NCI-H524 (cell line): ENCODE results near the gene LDLR.
"Not testable (repeated sequence)": the region's sequence is repeated elsewhere in the genome, so short reads cannot be mapped to it uniquely, and the experiment has no call there.

Experiments
- DNase-seq, 2 experiments: peaks; one replicate each; lab custom pipeline; 2025; lab: John Stamatoyannopoulos, UW

LDLR gene

GRCh38 chr19:11073568-11073967 lies 15.7 kb upstream of the LDLR start:
- DNase-seq: no peak

DNA sequence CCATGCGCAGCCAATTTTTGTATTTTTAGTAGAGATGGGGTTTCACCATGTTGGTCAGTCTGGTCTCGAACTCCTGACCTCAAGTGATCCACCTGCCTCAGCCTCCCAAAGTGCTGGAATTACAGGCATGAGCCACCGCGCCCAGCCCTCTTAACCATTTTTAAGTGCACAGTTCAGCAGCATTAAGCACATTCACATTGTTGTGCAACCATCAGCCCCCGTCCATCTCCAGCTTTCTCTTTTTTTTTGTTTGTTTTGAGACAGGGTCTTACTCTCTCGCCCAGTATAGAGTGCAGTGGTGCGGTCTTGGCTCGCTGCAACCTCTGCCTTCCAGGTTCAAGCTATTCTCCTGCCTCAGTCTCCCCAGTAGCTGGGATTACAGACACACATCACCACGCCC lies 12.5 kb upstream of the LDLR start:
- not testable (repeated sequence) for DNase-seq

DNA sequence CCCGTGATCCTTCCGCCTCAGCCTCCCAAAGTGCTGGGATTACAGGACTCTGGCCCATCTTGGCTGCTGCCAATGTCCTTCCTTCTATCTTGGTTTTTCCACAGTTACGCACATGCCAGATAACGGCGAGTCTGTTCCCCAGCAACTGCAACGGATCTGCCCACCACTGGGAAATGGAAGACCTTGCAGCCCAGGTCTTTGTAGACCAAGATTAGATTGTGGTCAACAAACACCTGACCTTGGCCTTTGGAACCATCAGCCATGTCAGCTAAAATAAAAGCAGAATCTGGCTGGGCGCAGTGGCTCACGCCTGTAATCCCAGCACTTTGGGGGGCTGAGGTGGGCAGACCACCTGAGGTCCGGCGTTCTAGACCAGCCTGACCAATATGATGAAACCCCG lies 10.4 kb upstream of the LDLR start:
- no peak for DNase-seq

- no peak for DNase-seq
These were observed 9.3 kb upstream of the LDLR start for GRCh38 chr19:11079999-11080398.

GRCh38 chr19:11087870-11088505 lies 1.3 kb upstream of the LDLR start:
- no peak for DNase-seq

DNA sequence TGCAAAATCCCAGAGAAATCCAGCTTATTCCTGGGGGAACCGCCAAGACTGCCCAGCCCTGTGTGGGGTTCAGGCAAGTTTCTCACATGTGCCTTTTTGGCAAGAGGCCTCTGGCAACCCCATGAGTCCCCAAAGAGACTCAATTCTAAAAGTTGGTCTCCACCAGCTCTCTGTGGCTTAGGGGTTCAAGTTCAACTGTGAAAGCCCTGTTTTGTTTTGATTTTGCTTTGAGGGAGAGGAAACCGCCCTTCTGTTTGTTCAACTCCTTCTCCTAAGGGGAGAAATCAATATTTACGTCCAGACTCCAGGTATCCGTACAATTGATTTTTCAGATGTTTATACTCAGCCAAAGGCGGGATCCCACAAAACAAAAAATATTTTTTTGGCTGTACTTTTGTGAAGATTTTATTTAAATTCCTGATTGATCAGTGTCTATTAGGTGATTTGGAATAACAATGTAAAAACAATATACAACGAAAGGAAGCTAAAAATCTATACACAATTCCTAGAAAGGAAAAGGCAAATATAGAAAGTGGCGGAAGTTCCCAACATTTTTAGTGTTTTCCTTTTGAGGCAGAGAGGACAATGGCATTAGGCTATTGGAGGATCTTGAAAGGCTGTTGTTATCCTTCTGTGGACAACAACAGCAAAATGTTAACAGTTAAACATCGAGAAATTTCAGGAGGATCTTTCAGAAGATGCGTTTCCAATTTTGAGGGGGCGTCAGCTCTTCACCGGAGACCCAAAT lies 583 bp upstream of the LDLR start:
- no peak for DNase-seq

- not testable (repeated sequence) for DNase-seq
These were observed 676 bp downstream of the LDLR start for GRCh38 chr19:11090014-11090263.

DNA sequence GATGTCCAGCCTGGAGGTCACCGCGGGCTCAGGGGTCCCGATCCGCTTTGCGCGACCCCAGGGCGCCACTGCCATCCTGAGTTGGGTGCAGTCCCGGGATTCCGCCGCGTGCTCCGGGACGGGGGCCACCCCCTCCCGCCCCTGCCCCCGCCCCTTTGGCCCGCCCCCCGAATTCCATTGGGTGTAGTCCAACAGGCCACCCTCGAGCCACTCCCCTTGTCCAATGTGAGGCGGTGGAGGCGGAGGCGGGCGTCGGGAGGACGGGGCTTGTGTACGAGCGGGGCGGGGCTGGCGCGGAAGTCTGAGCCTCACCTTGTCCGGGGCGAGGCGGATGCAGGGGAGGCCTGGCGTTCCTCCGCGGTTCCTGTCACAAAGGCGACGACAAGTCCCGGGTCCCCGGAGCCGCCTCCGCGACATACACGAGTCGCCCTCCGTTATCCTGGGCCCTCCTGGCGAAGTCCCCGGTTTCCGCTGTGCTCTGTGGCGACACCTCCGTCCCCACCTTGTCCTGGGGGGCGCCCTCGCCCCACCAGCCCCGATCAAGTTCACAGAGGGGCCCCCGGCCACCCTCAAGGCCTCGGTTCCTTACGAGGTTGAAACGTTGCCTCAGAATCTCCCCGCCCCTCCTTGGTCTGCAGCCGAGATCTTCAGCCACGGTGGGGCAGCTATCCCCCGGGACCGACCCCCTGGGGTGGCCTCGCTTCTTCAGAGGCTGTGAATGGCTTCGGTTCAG lies 1.2 kb downstream of the LDLR start:
- peak; percentile 96 to 98 for DNase-seq

DNA sequence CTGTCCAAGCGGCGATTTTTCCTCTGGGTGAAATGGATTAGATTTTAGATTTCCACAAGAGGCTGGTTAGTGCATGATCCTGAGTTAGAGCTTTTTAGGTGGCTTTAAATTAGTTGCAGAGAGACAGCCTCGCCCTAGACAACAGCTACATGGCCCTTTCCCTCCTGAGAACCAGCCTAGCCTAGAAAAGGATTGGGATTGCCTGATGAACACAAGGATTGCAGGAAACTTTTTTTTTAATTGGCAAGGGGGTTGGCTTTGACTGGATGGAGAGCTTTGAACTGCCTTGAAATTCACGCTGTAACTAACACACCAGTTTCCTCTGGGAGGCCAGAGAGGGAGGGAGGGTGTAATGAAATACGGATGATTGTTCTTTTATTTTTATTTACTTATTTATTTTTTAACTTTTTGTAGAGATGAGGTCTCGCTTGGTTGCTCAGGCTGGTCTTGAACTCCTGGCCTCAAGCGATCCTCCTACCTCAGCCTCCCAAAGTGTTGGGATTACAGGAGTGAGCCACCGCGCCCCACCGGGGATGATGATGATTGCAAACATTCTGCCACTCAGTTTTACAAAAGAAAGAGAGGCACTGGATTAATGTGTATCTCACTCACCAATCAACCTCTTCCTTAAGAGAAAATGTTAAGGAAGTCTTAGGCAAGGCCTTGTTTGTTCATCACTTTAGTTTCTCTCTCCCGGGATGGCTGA lies 1.9 kb downstream of the LDLR start:
- no peak for DNase-seq

DNA sequence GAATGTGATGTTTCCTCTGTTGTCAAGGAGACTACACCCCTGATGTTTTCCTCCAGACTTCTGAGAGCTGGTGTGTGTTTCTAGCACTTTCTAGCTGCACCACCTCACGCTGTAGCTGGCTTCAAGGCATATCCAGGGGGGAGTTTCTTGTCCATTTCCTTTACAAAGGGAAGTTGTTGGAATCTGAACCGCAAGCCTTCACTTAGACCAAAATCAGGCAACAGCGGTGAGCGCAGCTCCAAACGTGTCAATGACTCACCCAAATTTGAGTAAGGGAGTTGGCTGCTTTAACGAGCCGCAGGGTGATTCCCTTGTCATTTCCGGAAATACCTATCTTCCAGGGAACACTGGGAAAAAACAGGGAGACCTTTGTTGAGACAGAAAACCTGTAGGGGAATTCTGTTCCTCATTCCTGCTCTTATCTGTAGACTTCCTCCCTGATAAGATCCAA lies 2.5 kb downstream of the LDLR start:
- no peak for DNase-seq

DNA sequence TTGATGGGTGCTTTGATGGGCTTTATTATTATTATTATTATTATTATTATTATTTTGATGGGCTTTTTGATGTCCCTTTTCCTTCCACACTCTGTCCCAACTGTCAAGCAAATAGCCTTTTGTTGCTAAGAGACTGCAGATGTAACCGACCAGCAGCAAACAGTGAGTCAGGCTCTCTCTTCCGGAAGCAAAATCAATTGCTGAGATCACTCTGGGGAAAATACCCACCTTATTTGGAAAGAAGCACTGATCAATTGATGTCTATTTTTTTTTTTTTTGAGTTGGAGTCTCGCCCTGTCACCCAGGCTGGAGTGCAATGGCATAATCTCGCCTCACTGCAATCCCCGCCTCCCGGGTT lies 2.9 kb downstream of the LDLR start:
- DNase-seq: no peak

DNA sequence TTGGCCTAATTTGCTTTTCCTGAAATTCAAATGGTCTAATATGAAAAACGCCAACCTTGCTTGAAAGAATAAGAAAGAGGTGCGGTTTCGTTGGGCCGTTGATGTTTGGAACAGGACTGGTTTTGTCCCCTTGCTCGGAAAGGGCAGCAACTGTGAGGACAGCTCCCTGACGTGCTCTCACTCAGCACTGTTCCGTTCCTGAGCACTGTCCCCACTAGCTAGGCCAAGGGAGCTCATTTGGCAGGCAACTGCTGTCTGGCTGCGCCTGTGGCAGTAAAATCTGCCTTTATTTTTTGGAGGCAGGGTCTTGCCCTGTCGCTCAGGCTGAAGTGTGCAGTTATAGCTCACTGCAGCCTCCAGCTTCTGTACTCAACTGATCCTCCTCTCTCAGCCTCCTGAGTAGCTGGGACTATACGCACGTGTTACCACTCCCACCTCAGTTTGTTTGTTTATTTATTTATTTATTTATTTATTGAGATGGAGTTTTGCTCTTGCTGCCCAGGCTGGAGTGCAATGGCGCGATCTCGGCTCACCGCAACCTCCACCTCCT lies 4.5 kb downstream of the LDLR start:
- DNase-seq: no peak

DNA sequence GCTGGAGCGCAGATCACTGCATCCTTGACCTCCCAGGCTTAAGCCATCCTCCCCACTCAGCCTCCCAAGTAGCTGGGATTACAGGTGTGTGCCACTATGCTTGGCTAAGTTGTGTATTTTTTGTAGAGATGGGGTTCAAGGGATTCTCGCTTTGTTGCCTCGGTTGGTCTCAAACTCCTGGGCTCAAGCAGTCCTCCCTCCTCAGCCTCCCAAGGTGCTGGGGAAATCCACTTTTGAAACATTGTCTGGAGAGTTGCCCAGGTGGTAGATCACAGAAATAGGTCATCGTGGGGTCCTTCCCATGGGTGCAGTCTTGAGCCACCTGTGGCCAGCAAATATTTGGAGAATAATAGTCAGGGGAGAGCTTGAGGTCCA lies 5.2 kb downstream of the LDLR start:
- DNase-seq: no peak

- DNase-seq: no peak
These were observed 7.1 kb downstream of the LDLR start for GRCh38 chr19:11096210-11096841.

GRCh38 chr19:11097367-11097766 lies 8.1 kb downstream of the LDLR start:
- not testable (repeated sequence) for DNase-seq

DNA sequence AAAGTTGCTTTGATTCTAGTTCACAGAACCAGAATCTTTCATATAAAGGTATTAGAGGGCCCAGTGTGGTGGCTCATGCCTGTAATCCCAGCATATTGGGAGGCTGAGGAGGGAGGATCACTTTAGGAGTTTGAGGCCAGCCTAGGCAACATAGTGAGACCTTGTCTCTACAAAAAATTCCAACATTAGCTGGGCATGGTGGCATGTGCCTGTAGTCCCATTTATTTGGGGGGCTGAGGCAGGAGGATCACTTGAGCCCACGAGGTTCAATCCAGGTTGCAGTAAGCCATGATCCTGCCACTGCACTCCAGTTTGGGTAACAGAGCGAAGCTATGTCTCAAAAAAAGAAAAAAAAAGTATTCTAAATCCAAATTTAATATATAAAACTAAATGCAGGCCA lies 9.1 kb downstream of the LDLR start:
- DNase-seq: no peak

DNA sequence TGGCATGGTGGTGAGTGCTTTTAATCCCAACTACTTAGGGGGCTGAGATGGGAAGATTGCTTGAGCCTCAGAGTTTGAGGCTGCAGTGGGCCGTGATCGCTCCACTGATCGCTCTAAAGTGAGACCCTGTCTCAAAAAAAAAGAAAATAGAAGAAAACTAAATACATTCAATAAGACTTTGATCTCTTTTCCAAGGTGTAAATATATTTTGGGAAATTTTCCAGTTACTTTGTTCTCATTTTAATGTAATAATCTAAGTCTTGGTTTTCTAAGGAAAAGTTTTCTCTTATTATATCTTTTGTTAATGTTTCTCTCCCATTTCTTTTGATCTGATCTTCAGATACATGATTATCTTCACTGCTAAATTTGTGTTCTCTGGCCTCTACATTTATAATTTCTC lies 9.6 kb downstream of the LDLR start:
- DNase-seq: no peak

DNA sequence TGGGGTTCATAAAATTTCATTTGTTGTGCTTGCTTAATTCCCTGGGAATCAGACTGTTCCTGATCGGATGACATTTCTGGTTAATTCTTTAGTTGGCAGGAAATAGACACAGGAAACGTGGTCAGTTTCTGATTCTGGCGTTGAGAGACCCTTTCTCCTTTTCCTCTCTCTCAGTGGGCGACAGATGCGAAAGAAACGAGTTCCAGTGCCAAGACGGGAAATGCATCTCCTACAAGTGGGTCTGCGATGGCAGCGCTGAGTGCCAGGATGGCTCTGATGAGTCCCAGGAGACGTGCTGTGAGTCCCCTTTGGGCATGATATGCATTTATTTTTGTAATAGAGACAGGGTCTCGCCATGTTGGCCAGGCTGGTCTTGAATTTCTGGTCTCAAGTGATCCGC lies 10.8 kb downstream of the LDLR start:
- DNase-seq: no peak

- no peak for DNase-seq
These were observed 11.8 kb downstream of the LDLR start for GRCh38 chr19:11101057-11101456.

GRCh38 chr19:11102944-11103343 lies 13.7 kb downstream of the LDLR start:
- DNase-seq: no peak

GRCh38 chr19:11103667-11104066 lies 14.4 kb downstream of the LDLR start:
- not testable (repeated sequence) for DNase-seq

GRCh38 chr19:11105014-11105636 lies 15.9 kb downstream of the LDLR start:
- no peak for DNase-seq
